Measurements from ENCODE around the gene DHRS12. TPM values are rescaled to one million over a fixed set of nuclear protein-coding genes. Genes with fewer than 3 reads are reported as not detected.

Gene DHRS12
- total and polyA plus RNA-seq, 10 donors: 11.3 to 22.8 (median 16.9) TPM

- intact Hi-C loops (cut with DNase I; ENCODE audit: low total_unique reads): no loop called here
- H3K4me1 ChIP-seq: peaks cover 0 to 54% (median 33%) of the 10 kb centered on the region in 6 donors
Observed at GRCh38 chr13:51808811-51809210, 4.8 kb upstream of the DHRS12 start.

DNA sequence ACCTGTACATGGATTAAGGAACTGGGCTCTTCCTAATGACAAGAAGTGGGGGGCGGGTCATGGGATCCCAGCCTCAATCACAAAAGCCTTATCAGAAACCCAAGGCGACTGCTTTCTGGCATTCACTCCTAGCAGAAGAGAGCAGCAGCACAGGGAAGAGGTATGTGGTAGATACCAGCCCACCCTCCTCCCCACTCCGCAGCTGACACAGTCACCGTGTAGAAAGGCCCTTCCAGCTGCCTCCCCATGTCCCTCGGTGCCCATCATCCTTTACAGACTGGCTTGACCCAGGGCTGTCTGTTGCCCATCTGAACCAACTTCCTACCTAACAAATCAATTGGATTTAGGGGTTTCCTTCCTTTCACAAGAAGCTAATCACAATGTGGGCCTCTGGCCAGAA lies 3.1 kb upstream of the DHRS12 start:
- no peak overlapping the region for H3K4me3 ChIP-seq
- H3K27ac ChIP-seq: peak overlapping the region in 1 of 8 donors; percentile 100
- no peaks in the 10 kb centered on the region for H3K27me3 ChIP-seq (replicated peaks in 1 of 7)
- peaks cover 13 to 55% (median 46%) of the 10 kb centered on the region in 6 donors for H3K4me1 ChIP-seq
- intact Hi-C loops (cut with DNase I; ENCODE audit: low total_unique reads): no loop called here
- no peaks in the 10 kb centered on the region for H3K9me3 ChIP-seq
- 68 to 91% (median 82%) methylated on average over 5 of the region's 5 CpGs for WGBS, 5 donors
- H3K36me3 ChIP-seq: no peaks in the 10 kb centered on the region
- TF ChIP-seq, protein P1, sequence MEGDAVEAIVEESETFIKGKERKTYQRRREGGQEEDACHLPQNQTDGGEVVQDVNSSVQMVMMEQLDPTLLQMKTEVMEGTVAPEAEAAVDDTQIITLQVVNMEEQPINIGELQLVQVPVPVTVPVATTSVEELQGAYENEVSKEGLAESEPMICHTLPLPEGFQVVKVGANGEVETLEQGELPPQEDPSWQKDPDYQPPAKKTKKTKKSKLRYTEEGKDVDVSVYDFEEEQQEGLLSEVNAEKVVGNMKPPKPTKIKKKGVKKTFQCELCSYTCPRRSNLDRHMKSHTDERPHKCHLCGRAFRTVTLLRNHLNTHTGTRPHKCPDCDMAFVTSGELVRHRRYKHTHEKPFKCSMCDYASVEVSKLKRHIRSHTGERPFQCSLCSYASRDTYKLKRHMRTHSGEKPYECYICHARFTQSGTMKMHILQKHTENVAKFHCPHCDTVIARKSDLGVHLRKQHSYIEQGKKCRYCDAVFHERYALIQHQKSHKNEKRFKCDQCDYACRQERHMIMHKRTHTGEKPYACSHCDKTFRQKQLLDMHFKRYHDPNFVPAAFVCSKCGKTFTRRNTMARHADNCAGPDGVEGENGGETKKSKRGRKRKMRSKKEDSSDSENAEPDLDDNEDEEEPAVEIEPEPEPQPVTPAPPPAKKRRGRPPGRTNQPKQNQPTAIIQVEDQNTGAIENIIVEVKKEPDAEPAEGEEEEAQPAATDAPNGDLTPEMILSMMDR (IDR thresholded peaks at IDR 0.05 in 8 of 11, conservative IDR thresholded peaks at IDR 0.05 in 3 of 11): no peak
- TF ChIP-seq POLR2A (IDR thresholded peaks at IDR 0.05) (no peak), POLR2AphosphoS5 (IDR thresholded peaks at IDR 0.05) (no peak)
- DNase-seq: no peak

More at GRCh38 chr13:51808811-51809210, 4.8 kb upstream of the DHRS12 start:
- no peak overlapping the region for H3K27ac ChIP-seq
- no peak for DNase-seq
- H3K36me3 ChIP-seq: no peaks in the 10 kb centered on the region
- no peak overlapping the region for H3K4me3 ChIP-seq
- TF ChIP-seq, protein P1 (IDR thresholded peaks at IDR 0.05 in 8 of 11, conservative IDR thresholded peaks at IDR 0.05 in 3 of 11): no peak
- TF ChIP-seq POLR2A (IDR thresholded peaks at IDR 0.05) (no peak), POLR2AphosphoS5 (IDR thresholded peaks at IDR 0.05) (no peak)
- H3K9me3 ChIP-seq: no peaks in the 10 kb centered on the region
- H3K27me3 ChIP-seq (replicated peaks in 1 of 7): no peaks in the 10 kb centered on the region

GRCh38 chr13:51806566-51806965 lies 2.6 kb upstream of the DHRS12 start:
- DNase-seq: no peak

DNA sequence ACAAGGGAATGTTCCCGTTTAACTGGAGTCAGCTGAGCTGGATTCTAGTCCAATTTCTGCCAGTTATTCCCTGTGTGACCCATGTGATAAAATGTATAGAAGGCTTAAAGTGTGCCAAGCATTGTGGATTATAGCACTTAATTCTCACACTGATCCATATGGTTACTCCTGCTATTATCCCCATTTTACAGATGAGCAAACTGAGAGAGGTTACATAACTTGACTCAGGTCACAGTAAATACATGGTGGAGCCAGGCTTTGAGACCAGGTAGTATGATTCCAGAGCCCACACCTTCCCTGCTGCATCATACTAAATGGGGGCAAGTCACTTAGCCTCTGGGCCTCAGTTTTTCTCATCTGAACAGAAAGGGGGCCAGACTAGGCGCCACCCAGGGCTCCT lies 2.0 kb upstream of the DHRS12 start:
- H3K4me1 ChIP-seq: peaks cover 13 to 55% (median 41%) of the 10 kb centered on the region in 6 donors
- no peaks in the 10 kb centered on the region for H3K9me3 ChIP-seq
- H3K27me3 ChIP-seq (replicated peaks in 1 of 7): no peaks in the 10 kb centered on the region
- TF ChIP-seq POLR2AphosphoS5 (IDR thresholded peaks at IDR 0.05) (no peak), POLR2A (IDR thresholded peaks at IDR 0.05) (no peak)
- TF ChIP-seq, protein P1 (IDR thresholded peaks at IDR 0.05 in 8 of 11, conservative IDR thresholded peaks at IDR 0.05 in 3 of 11): no peak
- H3K27ac ChIP-seq: peak overlapping the region in 2 of 8 donors; percentile 98 to 100
- H3K4me3 ChIP-seq: no peak overlapping the region
- intact Hi-C loops (cut with DNase I; ENCODE audit: low total_unique reads): no loop called here
- H3K36me3 ChIP-seq: no peaks in the 10 kb centered on the region
- WGBS, 5 donors: 94 to 99% (median 98%) methylated on average over 2 of the region's 2 CpGs
- no peak for DNase-seq

More at GRCh38 chr13:51806566-51806965, 2.6 kb upstream of the DHRS12 start:
- TF ChIP-seq, protein P1 (IDR thresholded peaks at IDR 0.05 in 8 of 11, conservative IDR thresholded peaks at IDR 0.05 in 3 of 11): no peak
- no peak for TF ChIP-seq POLR2AphosphoS5 (IDR thresholded peaks at IDR 0.05)
- no peak for TF ChIP-seq POLR2A (IDR thresholded peaks at IDR 0.05)
- H3K27ac ChIP-seq: peak overlapping the region in 1 of 8 donors; percentile 100
- intact Hi-C loops (cut with DNase I; ENCODE audit: low total_unique reads): no loop called here
- no peaks in the 10 kb centered on the region for H3K27me3 ChIP-seq (replicated peaks in 1 of 7)
- WGBS, 5 donors: 70 to 78% (median 71%) methylated on average over 2 of the region's 2 CpGs
- no peaks in the 10 kb centered on the region for H3K36me3 ChIP-seq
- H3K4me3 ChIP-seq: no peak overlapping the region
- H3K9me3 ChIP-seq: no peaks in the 10 kb centered on the region
- H3K4me1 ChIP-seq: peaks cover 13 to 55% (median 45%) of the 10 kb centered on the region in 6 donors

Data from spleen (tissue), 11 donors.